K562 (cell line): Measurements from ENCODE around the gene CHSY1. TPM values are rescaled to one million over a fixed set of nuclear protein-coding genes. Genes with fewer than 3 reads are reported as not detected.

ENCODE experiments used
- ATAC-seq: fragments of 200-7000 bp; cut with Tn5 transposase; 3 replicates; pipeline ENCODE4 v1.9.1; 2020; ENCODE audit warnings: moderate library complexity
- BruUV-seq: library from RNA; stranded (reverse); fragments of 400-500 nt; replicated peaks from 2 replicates; lab custom pipeline; 2021; lab: Mats Ljungman, UMichigan
- CTCF ChIA-PET: fragments of 300-600 bp; formaldehyde crosslinking; extraction: SDS; loops from one replicate; lab custom pipeline; 2021; ENCODE audit warnings: low intra/inter-chr PET ratio; lab: Yijun Ruan, JAX
- POLR2A ChIA-PET: fragments of 300-600, 350-650 bp; sonication (Branson Sonifier 250); formaldehyde crosslinking; extraction: SDS; loops from one replicate; lab custom pipeline; 2021; ENCODE audit warnings: antibody characterized with exemption, inconsistent platforms; lab: Yijun Ruan, JAX
- DNase-seq, 4 experiments: peaks; one replicate each; pipeline versions ENCODE4 v3.0.0 to v3.0.0-alpha.2; 2011 to 2018; ENCODE audit warnings: low spot score in 3 of 4, mixed read lengths in 3 of 4; ENCODE audit errors: extremely low read depth in 1 of 4
- FAIRE-seq: peaks from 2 replicates; lab custom pipeline; 2011; peaks lifted over from hg19 to GRCh38; lab: Jason Lieb, UNC
- H2AFZ ChIP-seq: 2 replicates; pipeline ENCODE4 v1.6.0; 2011; ENCODE audit warnings: low read depth, low read length, control low read depth, inconsistent platforms
- H3K27ac ChIP-seq: fragments of 200-600 bp; 3 replicates; pipeline ENCODE4 v1.8.0; 2011; ENCODE audit warnings: low read depth, mild to moderate bottlenecking, control low read depth, inconsistent platforms, low read length, moderate library complexity, mixed read lengths; ENCODE audit errors: extremely low read depth
- H3K27me3 ChIP-seq, 2 experiments: fragments of 300-600 bp in 1 of 2; 2 replicates in 1 of 2; 3 replicates in 1 of 2; pipeline versions ENCODE4 v1.6.0 to v1.8.0; 2011; ENCODE audit warnings: inconsistent platforms in 2 of 2, low read length in 2 of 2, mild to moderate bottlenecking in 1 of 2, mixed read lengths in 1 of 2, moderate library complexity in 1 of 2; ENCODE audit not compliant: control insufficient read depth in 2 of 2, insufficient read depth in 2 of 2
- H3K36me3 ChIP-seq: fragments of 300-600 bp; 3 replicates; pipeline ENCODE4 v1.8.0; 2011; ENCODE audit warnings: mild to moderate bottlenecking, low read length, inconsistent platforms; ENCODE audit not compliant: control insufficient read depth, insufficient read depth
- H3K4me1 ChIP-seq, 2 experiments: fragments of 200-600 bp in 1 of 2; replicated peaks in 1 of 2; 2 replicates in 1 of 2; 3 replicates in 1 of 2; pipeline versions ENCODE4 v1.5.1 to v1.8.0; 2011; ENCODE audit warnings: inconsistent platforms in 2 of 2, low read length in 2 of 2, mild to moderate bottlenecking in 1 of 2, mixed read lengths in 1 of 2, moderate library complexity in 1 of 2; ENCODE audit not compliant: control insufficient read depth in 2 of 2, insufficient read depth in 2 of 2
- H3K4me2 ChIP-seq: 2 replicates; pipeline ENCODE4 v1.6.1; 2011; ENCODE audit warnings: low read length, control low read depth, inconsistent platforms, mixed read lengths; ENCODE audit not compliant: insufficient read depth
- H3K4me3 ChIP-seq: fragments of 200-600 bp; sonication (generic), shearing (Covaris generic); 2 replicates; pipeline ENCODE4 v1.5.1; 2016; ENCODE audit warnings: control low read depth, inconsistent platforms
- H3K79me2 ChIP-seq: fragments of 200-600 bp; 3 replicates; pipeline ENCODE4 v1.8.0; 2011; ENCODE audit warnings: low read length, inconsistent platforms; ENCODE audit not compliant: control insufficient read depth, insufficient read depth
- H3K9ac ChIP-seq, 2 experiments: 2 replicates each; pipeline versions ENCODE4 v1.6.0 to v1.6.1; 2011; ENCODE audit warnings: low read depth in 2 of 2, low read length in 2 of 2, control low read depth in 1 of 2, inconsistent platforms in 1 of 2, mild to moderate bottlenecking in 1 of 2, mixed read lengths in 1 of 2; ENCODE audit not compliant: insufficient read depth in 1 of 2
- H3K9me1 ChIP-seq: one replicate; pipeline ENCODE4 v1.6.0; 2011; ENCODE audit warnings: inconsistent platforms, mild to moderate bottlenecking, low read length, moderate library complexity; ENCODE audit not compliant: control insufficient read depth, insufficient read depth
- H3K9me3 ChIP-seq: replicated peaks from 2 replicates; pipeline ENCODE4 v1.5.1; 2011; ENCODE audit warnings: low read depth, low read length, inconsistent platforms; ENCODE audit not compliant: control insufficient read depth, insufficient read depth
- H4K20me1 ChIP-seq: replicated peaks from 2 replicates; pipeline ENCODE4 v1.6.1; 2011; ENCODE audit warnings: low read length, inconsistent platforms, mixed read lengths; ENCODE audit not compliant: control insufficient read depth, insufficient read depth
- PML ChIP-seq: IDR thresholded peaks from 2 replicates; pipeline ENCODE4 v1.6.1; 2012; ENCODE audit warnings: low read length, inconsistent platforms
- SFPQ ChIP-seq: fragments of 200-400 bp; formaldehyde crosslinking; IDR thresholded peaks from 2 replicates; pipeline ENCODE4 v1.6.1; 2017; ENCODE audit warnings: mild to moderate bottlenecking, low read depth, low read length, moderate library complexity
- SNRNP70 ChIP-seq: fragments of 200-400 bp; formaldehyde crosslinking; optimal IDR thresholded peaks from 2 replicates; pipeline ENCODE3; 2017; ENCODE audit warnings: low read depth, low read length
- ZNF764 ChIP-seq: fragments of 250-450 bp; sonication (Bioruptor Pico); IDR thresholded peaks from 2 replicates; pipeline ENCODE4 v1.4.0; 2020; ENCODE audit warnings: low read depth, mild to moderate bottlenecking, moderate library complexity
- WGBS: fragments of 100-300 bp; shearing (Covaris generic); methylation state at CpG from one replicate; pipeline ENCODE4 v1.1.6; 2016; ENCODE audit warnings: low coverage, mixed read lengths; ENCODE audit not compliant: insufficient coverage; ENCODE audit errors: missing lambda C conversion rate; 5-methylcytosine and 5-hydroxymethylcytosine counted together
- in situ Hi-C: fragments of 300-500 bp; cut with MboI; formaldehyde crosslinking; loops from 4 replicates; pipeline ENCODE4 v1.15.0; 2018; ENCODE audit warnings: inconsistent platforms, mixed read lengths
- intact Hi-C: fragments of 100-400 bp; cut with micrococcal nuclease; formaldehyde crosslinking; loops from 2 replicates; pipeline ENCODE4 v1.14.2; 2022
- polyA plus RNA-seq, 8 experiments: library from polyadenylated mRNA; depleted of rRNA in 4 of 8; stranded (reverse) in 5 of 8; unstranded in 3 of 8; fragments of >200 nt; fragmentation: Nextera tagmentation in 2 of 8; fragmentation: Illumina TruSeq in 1 of 8; extraction: Ambion mirVana in 2 of 8; extraction: Trizol in 1 of 8; gene quantifications; 2 replicates each; pipeline versions ENCODE4 v1.2.1 to v1.2.3, GENCODE V29; 2011 to 2014; ENCODE audit warnings: inconsistent platforms in 1 of 8, missing spikeins in 1 of 8
- total RNA-seq, 7 experiments: library from RNA; depleted of rRNA in 6 of 7; stranded (reverse); fragments of >200 nt in 6 of 7; fragmentation: Illumina TruSeq in 2 of 7; extraction: Trizol in 2 of 7; gene quantifications; 2 replicates each; pipeline versions ENCODE4 v1.2.1 to v1.2.3, GENCODE V29; 2011 to 2021; ENCODE audit warnings: low replicate concordance in 1 of 7

Gene CHSY1
- total and polyA plus RNA-seq, 9 of the 15 experiments (the other 6 are each of a cell fraction or from before 2014, with no cell fraction given), result 7.0 to 16.4 (median 13.4) TPM

GRCh38 chr15:101184830-101185229 is 67.0 kb downstream of the CHSY1 start:
- intact Hi-C loops (no loop called here), in situ Hi-C loops (no loop called here)
- H3K9me3 ChIP-seq, result no peaks in the 10 kb centered on the region
- POLR2A ChIA-PET, result interaction anchor here (0.6 to 0.7 kb wide), 2 partner anchors 14 to 161 kb away, joined by 3 to 5 read pairs; no protein-coding TSS in a partner anchor
- no peaks in the 10 kb centered on the region for H3K27me3 ChIP-seq
- H3K4me2 ChIP-seq, result no peak overlapping the region
- FAIRE-seq (no peak), ATAC-seq (no peak), DNase-seq (no peak)
- peaks cover 9 to 14% of the 10 kb centered on the region in 2 experiments; a peak in 4 of 5 replicates for H3K4me1 ChIP-seq
- BruUV-seq, result no TSS peak
- no peak overlapping the region for H2AFZ ChIP-seq
- H4K20me1 ChIP-seq, result 0 out of 2 replicates have a peak, but pooled peaks cover 3% of the 10 kb centered on the region
- WGBS, result 82% methylated on average over 7 of the region's 7 CpGs
- no peak overlapping the region for H3K9ac ChIP-seq
- no peak overlapping the region for H3K4me3 ChIP-seq
- TF ChIP-seq PML, result no peak
- no peak for TF ChIP-seq ZNF764 (CRISPR knock-in tag)
- no peak for TF ChIP-seq SNRNP70
- no peak for TF ChIP-seq SFPQ
- H3K79me2 ChIP-seq, result peaks cover 22% of the 10 kb centered on the region
- H3K9me1 ChIP-seq, result no peaks in the 10 kb centered on the region
- no peak overlapping the region for H3K27ac ChIP-seq
- H3K36me3 ChIP-seq, result no peaks in the 10 kb centered on the region; the same call in 2 of the 3 replicates
- CTCF ChIA-PET, result no interaction called here
